ENCODE results near the gene SGCA. TPM values are rescaled to one million over a fixed set of nuclear protein-coding genes. Genes with fewer than 3 reads are reported as not detected.

Gene SGCA
- total and polyA plus RNA-seq, 7 donors: 2.5 to 80.1 (median 27.3) TPM

DNA sequence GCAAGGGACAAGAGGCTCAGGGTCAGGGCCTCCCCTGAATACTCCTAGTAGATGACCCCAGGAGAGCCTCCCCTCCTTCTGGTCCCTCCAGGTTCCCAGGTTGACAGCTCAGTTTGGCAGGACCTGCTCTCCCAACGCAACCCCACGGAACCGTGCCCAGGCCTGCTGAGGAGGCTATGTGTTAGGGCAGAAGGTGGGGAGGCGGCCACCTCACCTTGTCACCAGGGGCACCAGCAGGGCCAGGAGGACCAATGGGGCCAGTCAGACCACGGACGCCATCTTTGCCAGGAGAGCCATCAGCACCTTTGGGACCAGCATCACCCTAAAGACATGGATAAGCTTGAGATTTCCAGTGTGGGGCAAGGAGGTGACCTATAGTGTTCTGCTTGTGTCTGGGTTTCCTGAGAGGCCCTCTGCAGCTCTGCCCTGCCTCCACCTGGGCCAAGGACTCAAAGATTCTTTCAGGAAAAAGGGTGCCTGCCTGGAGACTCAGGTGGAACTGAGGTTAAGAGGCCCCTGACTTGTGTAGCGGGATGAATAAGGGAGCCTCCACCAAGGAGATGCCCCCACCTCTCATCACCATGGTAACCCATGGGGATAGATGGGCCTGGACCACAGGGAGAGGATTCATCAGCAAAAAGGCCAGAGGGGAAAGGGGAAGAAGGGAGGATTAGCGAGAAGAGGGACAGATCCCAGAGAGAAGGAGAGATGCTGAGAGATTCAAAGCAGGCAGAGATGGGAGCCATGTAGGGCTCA, 25.0 kb downstream of the SGCA start:
- no peak for DNase-seq
- Histone ChIP-seq H3K27ac (peak overlapping the region in 3 of 4 donors; percentile 50 to 99 (median 94)), H3K27me3 (no peaks in the 10 kb centered on the region), H3K4me3 (no peak overlapping the region), H3K4me1 (peaks cover 0 to 95% (median 62%) of the 10 kb centered on the region in 4 donors), H3K36me3 (peaks cover 95 to 100% (median 98%) of the 10 kb centered on the region in 4 donors), H3K9me3 (no peaks in the 10 kb centered on the region)
- 93% methylated on average over 8 of the region's 8 CpGs for WGBS, 2 donors
- TF ChIP-seq POLR2AphosphoS5 (IDR thresholded peaks at IDR 0.05) (no peak), EP300 (IDR thresholded peaks at IDR 0.05) (no peak), POLR2A (IDR thresholded peaks at IDR 0.05) (no peak)
- TF ChIP-seq, protein P1, sequence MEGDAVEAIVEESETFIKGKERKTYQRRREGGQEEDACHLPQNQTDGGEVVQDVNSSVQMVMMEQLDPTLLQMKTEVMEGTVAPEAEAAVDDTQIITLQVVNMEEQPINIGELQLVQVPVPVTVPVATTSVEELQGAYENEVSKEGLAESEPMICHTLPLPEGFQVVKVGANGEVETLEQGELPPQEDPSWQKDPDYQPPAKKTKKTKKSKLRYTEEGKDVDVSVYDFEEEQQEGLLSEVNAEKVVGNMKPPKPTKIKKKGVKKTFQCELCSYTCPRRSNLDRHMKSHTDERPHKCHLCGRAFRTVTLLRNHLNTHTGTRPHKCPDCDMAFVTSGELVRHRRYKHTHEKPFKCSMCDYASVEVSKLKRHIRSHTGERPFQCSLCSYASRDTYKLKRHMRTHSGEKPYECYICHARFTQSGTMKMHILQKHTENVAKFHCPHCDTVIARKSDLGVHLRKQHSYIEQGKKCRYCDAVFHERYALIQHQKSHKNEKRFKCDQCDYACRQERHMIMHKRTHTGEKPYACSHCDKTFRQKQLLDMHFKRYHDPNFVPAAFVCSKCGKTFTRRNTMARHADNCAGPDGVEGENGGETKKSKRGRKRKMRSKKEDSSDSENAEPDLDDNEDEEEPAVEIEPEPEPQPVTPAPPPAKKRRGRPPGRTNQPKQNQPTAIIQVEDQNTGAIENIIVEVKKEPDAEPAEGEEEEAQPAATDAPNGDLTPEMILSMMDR (IDR thresholded peaks at IDR 0.05): no peak
- intact Hi-C loops (cut with DNase I): no loop called here

DNA sequence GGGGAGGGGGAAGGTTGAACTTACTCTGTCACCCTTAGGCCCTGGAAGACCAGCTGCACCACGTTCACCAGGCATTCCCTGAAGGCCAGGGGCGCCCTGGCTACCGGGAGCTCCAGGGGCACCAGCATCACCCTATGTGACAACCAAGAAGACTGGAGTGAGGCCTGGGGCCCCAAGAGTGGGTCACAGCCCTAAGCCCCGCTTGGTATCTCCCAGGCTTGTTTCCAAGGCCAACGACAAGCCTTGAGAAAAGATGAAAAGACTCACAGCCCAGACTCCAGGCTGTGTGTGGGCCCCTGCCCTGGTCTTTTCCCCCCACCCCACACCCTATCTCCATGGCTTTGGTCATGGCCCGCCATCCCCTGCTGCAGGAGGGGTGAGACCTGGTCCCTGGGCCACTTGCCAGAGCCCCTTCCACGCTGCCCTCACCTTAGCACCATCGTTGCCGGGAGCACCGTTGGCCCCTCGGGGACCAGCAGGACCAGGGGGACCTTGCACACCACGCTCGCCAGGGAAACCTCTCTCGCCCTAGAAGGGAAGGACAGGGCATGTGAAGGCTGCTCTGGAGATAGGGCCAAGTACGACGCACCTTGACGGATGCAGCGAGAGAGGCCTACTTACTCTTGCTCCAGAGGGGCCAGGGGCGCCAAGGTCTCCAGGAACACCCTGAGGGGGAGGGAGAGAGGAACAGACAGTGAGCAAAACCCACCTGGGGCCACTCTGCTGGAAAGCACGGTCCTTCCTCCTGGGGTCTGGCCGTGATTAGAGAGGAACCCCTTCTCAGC, 25.7 kb downstream of the SGCA start:
- Histone ChIP-seq H3K4me1 (peaks cover 0 to 95% (median 63%) of the 10 kb centered on the region in 4 donors), H3K27ac (peak overlapping the region in 3 of 4 donors; percentile 50 to 99 (median 94)), H3K4me3 (no peak overlapping the region), H3K27me3 (no peaks in the 10 kb centered on the region), H3K36me3 (peaks cover 95 to 100% (median 98%) of the 10 kb centered on the region in 4 donors), H3K9me3 (no peaks in the 10 kb centered on the region)
- 81 to 86% methylated on average over 21 of the region's 21 CpGs for WGBS, 2 donors
- no peak for TF ChIP-seq EP300 (IDR thresholded peaks at IDR 0.05)
- no peak for TF ChIP-seq POLR2AphosphoS5 (IDR thresholded peaks at IDR 0.05)
- TF ChIP-seq POLR2A (IDR thresholded peaks at IDR 0.05): no peak
- TF ChIP-seq, protein P1 (IDR thresholded peaks at IDR 0.05): no peak
- DNase-seq: no peak
- intact Hi-C loops (cut with DNase I): no loop called here

- H3K4me1 ChIP-seq: peaks cover 0 to 97% (median 63%) of the 10 kb centered on the region in 4 donors
- peaks cover 97 to 100% (median 99%) of the 10 kb centered on the region in 4 donors for H3K36me3 ChIP-seq
- intact Hi-C loops (cut with DNase I): no loop called here
Measured at GRCh38 chr17:50192144-50192617, 26.4 kb downstream of the SGCA start.

GRCh38 chr17:50192618-50193291, 26.9 kb downstream of the SGCA start:
- Histone ChIP-seq H3K27ac (peak overlapping the region in 3 of 4 donors; percentile 50 to 99 (median 94)), H3K9me3 (no peaks in the 10 kb centered on the region), H3K36me3 (peaks cover 97 to 100% (median 99%) of the 10 kb centered on the region in 4 donors), H3K27me3 (no peaks in the 10 kb centered on the region), H3K4me1 (peaks cover 0 to 97% (median 63%) of the 10 kb centered on the region in 4 donors), H3K4me3 (no peak overlapping the region)
- intact Hi-C loops (cut with DNase I): no loop called here
- 80 to 91% methylated on average over 16 of the region's 16 CpGs for WGBS, 2 donors
- no peak for DNase-seq
- TF ChIP-seq POLR2AphosphoS5 (IDR thresholded peaks at IDR 0.05): no peak
- TF ChIP-seq, protein P1 (IDR thresholded peaks at IDR 0.05): no peak
- no peak for TF ChIP-seq EP300 (IDR thresholded peaks at IDR 0.05)

More at GRCh38 chr17:50192144-50192617, 26.4 kb downstream of the SGCA start:
- WGBS, 2 donors: 87 to 91% methylated on average over 4 of the region's 4 CpGs
- no peaks in the 10 kb centered on the region for H3K9me3 ChIP-seq
- H3K4me3 ChIP-seq: no peak overlapping the region
- no peak for TF ChIP-seq POLR2A (IDR thresholded peaks at IDR 0.05)
- no peak for TF ChIP-seq POLR2AphosphoS5 (IDR thresholded peaks at IDR 0.05)
- no peak for TF ChIP-seq EP300 (IDR thresholded peaks at IDR 0.05)
- TF ChIP-seq, protein P1 (IDR thresholded peaks at IDR 0.05): no peak
- no peak for DNase-seq
- no peaks in the 10 kb centered on the region for H3K27me3 ChIP-seq
- H3K27ac ChIP-seq: peak overlapping the region in 3 of 4 donors; percentile 50 to 99 (median 94)
